HG02852 (cell line): ENCODE data around the gene KLHL33.
"Not testable (repeated sequence)": the region's sequence is repeated elsewhere in the genome, so short reads cannot be mapped to it uniquely, and the experiment has no call there.

Experiments
- ATAC-seq: cut with Tn5 transposase; IDR thresholded peaks from one replicate; pipeline ENCODE4 v1.9.1; 2021; ENCODE audit warnings: mild to moderate bottlenecking, moderate library complexity; ENCODE audit not compliant: unreplicated experiment

Gene KLHL33

DNA sequence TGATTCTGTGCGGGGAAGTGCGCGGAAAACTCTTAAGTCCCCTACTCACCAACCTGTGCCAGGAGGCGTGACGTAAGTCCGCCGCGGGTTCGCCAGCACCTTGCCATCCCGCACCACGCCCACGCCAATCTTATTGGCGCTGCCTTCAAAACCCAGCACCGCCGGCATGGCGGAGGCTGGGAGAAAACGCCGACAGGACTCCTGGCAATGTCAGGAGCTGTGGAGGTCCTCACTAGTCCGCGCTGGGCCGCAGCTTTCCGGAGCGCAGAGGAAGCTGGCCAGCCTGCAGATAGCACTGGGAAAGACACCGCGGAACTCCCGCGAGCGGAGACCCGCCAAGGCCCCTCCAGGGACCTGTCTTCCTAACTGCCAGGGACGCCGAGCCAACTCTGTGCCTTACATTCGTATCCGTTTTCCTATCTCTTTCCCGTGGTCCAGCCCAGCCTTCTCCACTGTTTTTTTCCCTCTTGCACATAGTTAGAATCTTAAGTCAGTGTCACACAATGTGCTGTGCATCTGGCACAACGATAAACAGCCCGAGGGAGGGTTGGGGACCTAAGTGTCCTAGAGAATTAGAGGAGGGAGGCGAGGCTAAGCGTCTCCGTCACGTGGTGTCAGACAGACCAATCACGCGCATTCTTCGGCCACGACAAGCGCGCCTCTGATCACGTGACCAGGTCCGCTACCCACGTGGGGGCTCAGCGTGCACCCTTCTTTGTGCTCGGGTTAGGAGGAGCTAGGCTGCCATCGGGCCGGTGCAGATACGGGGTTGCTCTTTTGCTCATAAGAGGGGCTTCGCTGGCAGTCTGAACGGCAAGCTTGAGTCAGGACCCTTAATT lies 18.8 kb upstream of the KLHL33 start, which contains the start of the genes APEX1 and OSGEP:
TSS of gene APEX1 (plus strand) at position 711 of the 839 bp plus-strand sequence. CDS start 420 bp downstream, outside the sequence.
TSS of gene OSGEP (minus strand) at position 297 of the 839 bp plus-strand sequence. CDS start at position 168, 129 bp downstream.
- peak; percentile 87 for ATAC-seq

DNA sequence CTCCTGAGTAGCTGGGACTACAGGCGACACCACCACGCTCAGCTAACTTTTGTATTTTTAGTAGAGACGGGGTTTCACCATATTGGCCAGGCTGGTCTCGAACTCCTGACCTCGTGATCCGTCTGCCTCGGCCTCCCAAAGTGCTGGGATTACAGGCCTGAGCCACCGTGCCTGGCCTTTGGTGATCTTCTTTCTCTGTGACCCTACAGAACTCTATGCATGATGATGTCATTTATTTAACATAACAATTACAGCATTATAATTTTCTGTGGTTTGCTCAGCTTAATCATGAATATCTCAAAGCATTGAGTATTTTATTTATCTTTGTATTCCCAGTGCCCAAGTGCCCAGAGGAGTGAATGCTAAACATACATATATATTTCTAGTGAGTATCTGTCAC lies 16.9 kb upstream of the KLHL33 start:
- not testable (repeated sequence) for ATAC-seq

DNA sequence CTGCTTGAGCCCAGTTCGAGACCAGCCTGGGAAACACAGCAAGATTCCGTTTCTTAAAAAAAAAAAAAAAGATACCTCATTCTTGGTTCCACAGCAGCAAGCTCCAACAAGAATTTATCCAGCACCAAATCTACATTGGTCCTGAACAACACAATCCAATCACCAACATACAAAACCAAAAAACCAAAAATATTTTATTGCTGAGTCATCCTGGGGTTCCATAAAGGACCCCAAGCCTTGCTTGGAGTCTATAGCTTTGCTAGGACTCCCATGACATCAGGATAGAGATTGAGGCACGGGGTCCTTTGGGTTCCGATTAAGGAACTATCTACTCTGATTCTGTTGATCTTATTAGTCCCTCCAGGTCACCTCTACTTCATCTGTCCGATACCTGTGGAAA lies 10.9 kb upstream of the KLHL33 start:
- no peak for ATAC-seq

DNA sequence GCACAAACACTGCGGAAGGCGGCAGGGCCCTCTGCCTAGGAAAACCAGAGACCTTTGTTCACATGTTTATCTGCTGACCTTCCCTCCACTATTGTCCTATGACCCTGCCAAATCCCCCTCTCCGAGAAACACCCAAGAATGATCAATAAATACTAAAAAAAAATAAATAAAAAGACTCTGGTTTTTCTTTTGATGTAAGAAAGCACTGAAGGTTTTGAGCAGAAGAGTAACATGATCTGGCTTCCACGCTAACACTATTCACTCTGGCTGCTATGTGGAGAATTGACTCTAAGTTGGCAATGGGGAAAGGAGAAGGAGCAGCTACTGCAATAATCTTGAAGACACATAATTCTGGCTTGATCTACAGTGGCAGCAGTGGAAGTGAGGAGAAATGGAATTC lies 7.7 kb upstream of the KLHL33 start:
- not testable (repeated sequence) for ATAC-seq

DNA sequence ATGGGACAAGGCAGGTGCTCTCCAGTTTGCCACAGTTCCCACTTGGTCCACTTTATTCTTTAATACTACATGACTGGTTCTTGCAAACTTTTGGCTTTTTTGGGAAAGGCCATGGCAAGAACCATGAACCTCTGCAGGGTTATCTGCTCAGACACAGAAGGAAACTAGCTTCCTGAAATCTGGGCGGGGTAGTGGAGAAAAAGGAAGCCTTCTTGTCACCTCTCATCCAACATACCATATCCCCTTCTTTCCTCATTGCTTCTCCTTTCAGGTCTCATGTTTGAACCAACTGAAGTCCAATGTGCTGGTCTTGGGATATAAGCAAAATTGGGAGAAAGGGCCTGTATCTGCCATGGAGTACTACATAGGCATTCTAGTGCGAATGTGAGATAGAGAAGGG lies 5.5 kb upstream of the KLHL33 start:
- ATAC-seq: no peak

DNA sequence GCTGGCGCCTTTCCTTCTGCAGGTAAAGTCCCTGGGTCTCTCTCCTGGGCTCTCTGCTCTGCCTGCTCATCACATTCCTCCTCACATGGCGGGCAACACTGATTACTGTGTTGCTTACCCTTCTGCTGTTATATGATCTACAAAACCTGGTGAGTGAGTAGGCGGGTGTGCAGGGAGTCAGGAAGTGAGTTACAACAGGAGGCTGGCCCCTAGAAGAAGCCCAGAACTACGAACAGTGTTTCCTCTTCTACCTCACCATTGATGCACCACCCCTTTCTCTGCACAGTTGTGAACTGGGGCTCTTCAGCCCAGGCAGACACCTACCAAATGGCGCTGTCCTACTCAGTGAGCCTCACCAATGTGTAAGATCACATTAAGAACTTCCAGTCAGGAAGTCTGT lies 4.9 kb upstream of the KLHL33 start:
- ATAC-seq: no peak

DNA sequence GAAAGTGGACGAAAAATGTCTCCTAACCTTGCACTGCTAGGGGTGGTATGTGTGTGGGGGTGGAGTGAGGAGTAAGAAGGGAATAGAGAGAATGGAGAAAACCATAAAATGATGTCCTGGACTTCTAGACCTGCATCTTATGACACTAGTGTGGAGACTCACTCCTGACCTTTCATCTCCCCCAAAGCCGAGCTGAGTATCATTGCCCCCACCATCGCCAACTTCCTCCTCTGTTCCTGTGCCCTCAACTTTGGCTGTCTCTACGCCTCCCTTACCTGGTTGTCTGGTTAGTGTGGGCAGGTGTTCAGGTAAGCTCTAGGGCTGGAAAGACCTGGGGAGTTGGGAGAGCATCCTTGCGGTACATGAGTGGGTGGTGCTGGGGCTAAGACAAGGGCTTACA lies 4.5 kb upstream of the KLHL33 start:
- no peak for ATAC-seq

DNA sequence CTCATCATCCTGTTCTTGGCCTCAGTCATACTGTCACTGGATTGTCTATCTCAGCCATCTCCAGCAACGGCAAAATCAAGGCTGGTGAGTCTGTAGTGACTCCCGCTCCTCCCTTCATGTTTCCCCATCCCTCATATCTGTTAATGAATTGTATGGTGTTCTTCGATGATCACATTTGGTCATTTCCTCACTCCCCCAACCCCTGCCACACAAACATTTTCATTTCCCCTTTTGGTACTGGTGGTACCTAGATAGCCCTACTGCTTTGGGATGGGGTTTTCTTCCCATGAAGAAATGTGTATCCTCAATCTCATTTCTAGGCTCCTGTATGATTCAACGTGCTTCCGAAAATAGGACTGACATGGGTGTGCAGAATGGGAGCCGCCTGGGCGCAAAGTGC lies 2.7 kb upstream of the KLHL33 start:
- no peak for ATAC-seq

DNA sequence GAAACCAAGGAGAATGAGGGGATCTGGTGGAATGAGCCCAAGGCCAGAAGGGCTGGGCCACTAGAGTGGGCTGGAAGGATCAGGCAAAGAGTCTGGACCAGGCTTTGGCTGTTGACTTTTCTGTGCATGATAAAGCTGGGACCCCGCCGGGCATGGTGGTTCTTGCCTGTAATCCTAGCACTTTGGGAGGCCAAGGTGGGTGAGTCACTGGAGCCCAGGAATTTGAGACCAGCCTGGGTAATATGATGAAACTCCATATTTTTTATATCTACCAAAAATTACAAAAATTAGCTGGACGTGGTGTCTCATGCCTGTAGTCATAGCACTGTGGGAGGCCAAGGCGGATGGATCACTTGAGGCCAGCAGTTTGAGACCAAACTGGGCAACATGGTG lies 393 bp upstream of the KLHL33 start:
- no peak for ATAC-seq

DNA sequence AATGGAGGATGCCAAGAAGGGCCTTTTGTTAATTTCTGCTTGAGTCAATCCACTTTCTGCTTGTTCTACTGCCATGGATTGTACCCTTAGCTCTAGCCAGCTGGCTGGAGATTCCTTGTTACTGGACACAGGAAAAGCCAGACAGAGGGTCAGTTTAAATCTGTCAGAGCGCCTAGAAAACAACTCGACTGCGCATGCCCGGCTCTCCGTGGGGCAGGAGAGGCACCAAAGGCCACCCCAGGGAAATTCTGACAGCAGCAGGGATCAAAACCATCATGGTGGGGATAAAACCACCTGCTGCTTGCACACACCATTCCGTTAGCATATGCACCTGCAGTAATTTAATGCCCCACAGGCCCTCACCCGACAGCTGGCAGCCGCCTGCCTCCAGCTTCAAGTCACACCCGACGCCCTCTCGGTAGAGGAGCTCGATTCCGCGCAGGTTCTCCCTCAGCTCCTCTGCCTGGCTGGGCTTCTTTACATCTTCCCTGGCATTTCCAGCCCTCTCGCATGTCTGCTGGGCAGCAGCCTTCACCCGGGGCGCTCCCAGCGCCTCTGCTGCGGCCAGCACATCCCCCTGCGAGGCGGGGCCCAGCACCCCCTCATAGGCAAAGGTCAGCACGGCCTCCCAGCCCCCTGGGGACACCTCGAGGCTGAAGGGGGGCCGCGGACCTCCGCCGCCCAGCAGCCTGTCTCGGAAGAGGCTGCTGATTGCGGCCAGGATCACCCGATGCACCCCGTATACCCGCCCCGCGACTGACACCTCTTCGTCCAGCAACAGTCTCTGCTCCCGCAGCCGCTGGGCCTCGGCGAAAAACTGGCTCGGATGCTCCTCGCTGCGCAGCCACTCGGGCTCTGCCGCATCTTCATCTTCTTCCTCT lies 1.0 kb downstream of the KLHL33 start:
- no peak for ATAC-seq

DNA sequence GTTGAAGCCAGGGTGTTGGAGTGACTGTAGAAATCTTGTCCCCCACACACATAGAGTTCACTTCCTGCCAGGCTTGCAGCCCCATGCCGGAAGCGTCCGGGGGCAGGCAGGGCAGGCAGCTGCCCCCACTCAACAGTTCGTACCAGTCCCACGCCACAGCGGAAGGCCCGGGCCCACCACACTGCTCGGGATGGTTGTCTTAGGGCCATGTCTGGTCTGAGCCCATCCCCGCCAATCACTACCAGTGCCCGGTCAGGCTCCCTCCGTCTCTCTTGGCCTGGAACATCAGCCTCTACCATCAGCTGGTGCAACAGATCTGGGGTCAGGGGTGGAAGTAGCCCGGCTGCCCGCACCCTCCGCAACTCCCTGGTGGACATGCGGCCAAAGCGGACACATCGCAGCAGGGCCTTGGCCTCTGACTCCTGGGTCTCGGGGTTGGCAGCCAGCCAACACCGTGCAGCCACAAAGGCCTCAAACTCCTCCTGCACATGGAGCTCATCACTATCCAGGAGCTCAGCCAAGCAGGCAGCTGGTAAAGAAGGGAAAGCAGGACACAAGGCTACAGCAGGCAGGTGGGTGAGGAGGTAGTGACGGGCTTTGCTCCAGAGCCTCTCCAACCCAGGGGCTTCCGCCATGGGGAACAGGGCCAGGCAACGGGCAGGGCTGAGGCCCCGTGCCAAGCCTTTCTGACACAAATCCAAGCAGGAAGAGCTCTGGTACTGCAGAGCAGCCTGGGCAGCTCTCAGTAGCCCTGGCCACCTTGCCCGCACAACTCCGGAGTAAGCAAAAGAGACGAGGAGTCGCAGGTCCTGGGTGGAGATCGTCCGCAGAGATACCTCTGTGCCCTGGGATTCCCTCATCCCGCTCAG lies 5.9 kb downstream of the KLHL33 start:
- ATAC-seq: no peak

DNA sequence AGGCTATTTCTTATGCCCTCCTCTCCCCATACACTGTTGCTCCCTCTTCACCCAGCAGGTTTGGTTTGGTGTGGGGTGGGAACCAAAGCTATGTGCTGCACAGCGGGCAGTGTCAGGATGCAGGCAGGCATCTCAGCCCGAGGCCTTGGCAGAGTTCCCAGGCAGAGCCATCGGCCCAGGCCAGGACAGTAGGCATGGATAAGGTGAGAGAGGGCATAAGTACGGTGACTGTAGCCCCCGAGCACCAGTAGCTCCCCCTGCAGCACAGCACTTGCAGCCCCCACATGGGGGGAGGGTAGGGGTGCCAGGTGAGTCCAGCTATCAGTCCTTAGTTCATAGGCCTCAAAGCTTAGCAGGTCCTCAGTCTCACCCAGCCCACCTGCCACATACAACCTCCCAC lies 7.2 kb downstream of the KLHL33 start:
- no peak for ATAC-seq

DNA sequence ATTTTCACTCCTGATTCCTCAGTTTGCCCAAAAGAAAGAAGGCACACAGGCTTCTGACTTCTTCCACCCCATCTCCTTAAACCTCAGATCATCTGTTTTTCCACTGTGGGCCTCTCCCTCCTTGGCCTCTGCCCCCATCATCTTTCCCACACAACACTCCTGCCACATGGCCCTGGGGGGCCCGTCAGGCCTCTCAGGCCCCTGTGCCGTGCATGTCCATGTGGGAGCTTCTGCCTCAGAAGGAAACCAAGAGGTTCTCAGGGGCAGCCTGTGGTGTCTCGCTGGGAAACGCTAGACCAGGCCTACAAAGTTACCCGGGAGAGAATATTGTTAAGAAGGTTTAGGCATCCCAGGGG lies 8.0 kb downstream of the KLHL33 start:
- ATAC-seq: peak; percentile 46

DNA sequence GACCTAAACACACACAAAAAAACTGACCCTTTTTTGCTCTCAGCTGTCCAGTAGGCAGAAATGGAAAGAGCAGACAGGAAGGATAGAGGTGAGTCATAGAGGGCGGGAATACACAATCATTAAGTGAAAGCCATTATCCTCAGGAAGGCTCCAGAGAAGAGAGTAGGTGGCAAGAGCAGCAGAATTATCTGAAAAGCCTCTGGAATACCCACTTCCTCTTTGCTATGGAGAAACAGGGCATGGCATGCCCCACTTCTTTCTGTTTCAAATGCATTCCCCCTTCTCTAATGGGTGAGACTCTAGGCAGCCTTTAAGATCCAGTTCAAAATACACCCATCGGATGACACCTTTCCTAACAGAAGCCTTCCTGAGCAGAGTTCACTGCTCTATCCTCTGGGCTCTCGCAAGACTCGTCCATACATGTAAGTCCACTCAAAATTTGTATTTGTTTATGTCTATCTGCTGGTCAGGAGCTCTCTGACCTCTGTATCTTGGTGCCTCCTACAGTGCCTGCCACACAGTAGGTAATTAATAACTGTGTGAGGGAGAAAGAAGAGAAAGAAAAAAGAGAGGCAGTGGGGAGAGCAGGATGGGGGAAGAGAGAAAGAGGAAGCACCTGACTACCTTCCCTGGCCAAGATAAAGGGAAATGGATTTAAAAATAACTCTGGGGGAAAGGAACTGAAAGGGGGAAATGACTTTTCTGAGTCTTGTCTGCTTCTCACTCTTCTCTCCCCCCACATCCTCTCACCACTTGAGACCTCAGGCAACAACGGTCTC lies 8.5 kb downstream of the KLHL33 start:
- peak; percentile 76 for ATAC-seq

DNA sequence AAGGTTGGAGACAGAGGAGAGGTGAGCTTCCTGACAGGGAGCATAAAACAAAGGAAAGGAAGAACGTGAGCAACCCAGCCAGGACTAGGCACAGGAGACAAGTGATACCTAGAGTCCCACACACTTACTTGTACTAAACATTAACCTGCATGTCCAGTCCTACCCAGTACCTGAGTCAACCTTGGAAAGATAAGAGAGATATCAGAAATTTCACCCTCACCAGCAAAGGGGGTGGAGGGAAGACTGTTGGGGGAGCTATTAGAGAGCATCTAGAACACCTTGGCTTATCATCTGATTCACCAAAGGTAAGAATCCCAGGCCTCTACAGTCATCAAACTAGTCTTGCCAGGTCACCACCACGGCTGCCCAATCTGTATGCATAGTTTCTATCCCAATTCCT lies 11.1 kb downstream of the KLHL33 start:
- no peak for ATAC-seq

DNA sequence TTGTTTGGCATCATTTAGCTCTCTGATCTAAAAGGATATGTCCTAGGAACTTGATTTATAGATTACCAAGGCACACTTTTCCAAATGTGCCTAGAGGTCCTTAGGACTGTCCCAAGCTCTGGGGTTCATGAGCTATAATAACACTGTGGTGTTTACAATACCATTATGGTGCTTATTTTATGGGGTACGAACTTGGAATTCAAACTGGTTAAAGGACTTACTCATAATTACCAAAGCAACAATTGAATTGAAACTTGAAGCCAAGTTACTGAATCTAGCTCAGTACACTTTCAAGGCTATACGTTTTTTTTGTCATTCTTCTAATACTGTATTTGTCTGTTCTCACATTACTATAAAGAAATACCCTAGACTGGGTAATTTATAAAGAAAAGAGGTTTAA lies 13.1 kb downstream of the KLHL33 start:
- ATAC-seq: no peak

DNA sequence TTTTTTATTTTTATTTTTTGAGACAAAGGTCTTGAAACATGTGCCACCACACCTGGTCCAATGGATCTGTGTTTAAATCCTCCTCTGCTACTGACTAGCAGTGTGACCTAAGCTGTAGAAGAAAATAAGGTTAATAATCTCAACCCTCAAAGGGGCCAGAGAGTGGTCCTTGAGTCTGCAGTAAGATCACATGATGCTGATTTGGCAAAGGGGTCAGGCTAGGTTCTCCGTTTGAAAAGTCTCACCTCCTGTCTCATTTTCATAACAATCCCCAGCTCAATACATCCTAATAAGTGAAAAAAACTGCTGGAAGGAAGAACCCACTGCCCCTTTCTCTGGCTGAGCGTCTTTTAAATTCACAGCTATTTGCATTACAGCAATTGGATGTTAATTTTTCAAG lies 14.7 kb downstream of the KLHL33 start:
- ATAC-seq: no peak

DNA sequence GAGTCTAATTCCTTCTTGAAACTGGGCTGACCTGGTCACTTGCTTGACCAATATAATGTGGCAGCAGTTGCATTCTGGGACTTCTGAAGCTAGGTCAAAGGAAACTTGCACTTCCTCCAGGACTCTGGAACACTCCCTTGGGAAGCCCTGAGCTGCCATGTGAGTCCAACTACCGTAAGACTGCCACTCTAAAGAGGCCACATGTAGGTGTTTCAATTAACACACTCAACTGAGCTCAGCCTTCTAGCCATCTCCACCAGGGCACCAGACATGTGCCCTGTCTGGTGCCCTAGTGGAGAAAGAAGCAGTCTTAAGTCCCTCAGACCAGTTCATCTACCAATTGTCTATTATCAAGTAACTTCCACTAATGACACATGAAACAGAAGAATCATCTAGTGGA lies 16.5 kb downstream of the KLHL33 start:
- no peak for ATAC-seq

DNA sequence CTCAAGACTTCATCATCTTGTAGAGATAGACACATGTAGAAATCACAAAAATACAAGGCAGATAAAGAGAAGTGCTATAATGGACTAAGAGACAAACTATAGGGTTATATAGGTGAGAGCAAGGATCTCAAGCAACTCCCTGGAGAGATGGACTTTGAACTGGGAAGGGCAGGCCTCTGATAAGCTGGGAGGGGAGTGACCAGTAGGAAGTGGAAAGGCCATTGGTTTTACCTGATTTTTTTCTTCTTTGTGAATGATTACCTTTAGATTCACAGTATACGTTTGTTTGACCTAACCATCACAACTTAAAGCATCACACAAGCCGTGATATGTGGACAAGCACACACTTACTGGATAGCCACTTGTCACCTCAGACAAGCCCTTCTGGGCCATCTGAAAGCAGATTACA lies 17.5 kb downstream of the KLHL33 start:
- no peak for ATAC-seq
